HK-2 (cell line): ENCODE results near the gene AURKB.

Source experiments
- DNase-seq: peaks from one replicate; pipeline ENCODE4 v3.0.0-alpha.2; 2018; ENCODE audit not compliant: unreplicated experiment

Gene AURKB

DNA sequence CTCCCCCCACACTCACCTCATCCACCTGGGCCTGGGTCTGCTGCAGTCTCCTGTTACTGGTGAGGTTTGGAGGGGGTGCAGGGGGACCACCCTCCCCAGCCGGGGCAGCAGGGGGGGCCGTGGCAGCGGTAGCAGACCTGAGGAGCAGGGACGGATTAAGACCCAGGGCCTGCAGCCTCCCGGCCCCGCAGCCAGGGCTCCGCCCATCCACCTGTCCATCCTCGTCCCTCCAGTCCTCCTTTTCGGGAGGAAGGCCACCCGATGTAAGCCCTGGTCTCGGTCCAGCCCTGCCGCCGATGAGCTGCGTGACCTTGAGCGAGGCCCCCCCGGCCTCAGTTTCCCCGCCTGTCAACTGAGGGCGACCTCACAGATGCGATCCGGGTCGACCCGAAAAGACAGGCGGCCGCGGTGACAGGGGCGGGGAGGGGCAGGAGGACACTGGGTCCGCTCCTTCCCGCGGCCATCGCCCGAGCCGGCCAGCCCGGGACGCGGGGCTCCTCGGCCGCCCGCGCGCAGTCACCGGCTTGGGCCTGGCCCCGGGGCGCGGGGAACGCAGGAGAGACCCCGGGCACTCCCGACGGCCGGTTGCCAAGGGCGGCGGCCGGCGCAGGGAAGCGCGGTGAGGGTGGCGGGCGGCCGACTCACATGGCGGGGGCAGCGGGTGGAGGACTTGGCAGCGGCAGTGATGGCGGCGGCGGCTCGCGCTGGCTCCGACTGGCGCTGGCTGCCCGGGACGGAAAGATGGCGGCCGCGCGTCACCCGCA is 48.0 kb downstream of the AURKB start, which contains the start of gene VAMP2:
VAMP2 (minus strand) TSS at position 716 of the 764 bp plus-strand sequence; CDS start at position 647, 69 bp downstream.
- peak; percentile 54 for DNase-seq

DNA sequence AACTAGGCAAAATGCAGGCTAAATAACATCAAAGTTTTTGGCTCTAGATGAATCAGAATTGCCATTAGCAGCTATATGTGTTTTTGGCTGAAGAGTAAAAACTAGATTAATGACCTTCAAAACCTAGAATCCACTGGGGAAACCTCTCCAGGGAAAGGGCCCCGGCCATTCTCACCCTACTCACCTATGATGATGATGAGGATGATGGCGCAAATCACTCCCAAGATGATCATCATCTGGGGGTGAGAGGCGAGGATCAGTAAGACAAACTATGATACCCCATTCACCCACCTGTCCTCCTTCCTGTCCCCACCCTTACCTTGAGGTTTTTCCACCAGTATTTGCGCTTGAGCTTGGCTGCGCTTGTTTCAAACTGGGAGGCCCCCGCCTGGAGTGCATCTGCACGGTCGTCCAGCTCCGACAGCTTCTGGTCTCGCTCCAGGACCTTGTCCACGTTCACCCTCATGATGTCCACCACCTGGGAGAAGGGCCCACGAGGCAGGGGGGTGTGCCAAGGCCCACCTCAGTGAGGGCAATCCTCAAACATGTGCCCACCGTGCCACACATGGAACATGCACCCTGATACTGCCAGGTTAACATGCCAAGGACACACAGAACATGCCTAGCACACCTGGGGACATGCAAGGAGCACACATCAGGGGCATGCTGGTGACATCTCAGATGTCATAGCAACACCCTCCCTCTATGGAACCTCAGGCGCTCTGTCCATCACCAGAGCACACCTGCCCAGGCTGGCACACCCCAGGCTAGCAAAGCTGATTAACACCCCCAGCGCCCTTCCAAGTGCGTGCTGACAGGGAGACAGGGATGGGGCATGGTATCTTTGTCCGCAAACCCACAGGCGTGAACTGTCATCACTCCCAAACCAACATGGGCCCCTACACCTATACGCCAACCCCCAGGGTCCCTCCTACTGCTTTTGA is 48.8 kb downstream of the AURKB start:
- DNase-seq, result no peak

DNA sequence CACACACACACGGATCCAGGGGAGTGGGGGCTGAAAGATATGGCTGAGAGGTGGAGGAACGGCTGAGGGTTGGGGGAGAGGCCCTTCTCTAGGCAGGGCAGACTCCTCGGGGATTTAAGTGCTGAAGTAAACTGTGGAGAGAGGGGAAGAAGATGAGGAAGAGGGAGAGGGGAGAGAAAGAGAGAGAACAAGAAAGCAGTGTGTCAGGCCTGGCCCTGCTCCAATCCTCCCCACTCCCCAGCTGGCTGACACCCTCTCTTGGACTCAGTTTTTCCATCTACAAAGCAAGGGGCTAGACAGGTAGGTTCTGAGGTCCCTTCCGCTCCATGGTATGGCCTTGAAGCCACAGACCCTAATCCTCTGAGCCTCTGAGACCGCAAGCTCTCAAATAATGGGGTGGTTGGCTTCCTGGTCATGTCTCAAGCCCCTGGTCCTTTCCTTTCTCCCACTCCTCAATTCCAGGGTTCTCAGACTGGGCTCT is 49.6 kb downstream of the AURKB start:
- DNase-seq, result no peak

DNA sequence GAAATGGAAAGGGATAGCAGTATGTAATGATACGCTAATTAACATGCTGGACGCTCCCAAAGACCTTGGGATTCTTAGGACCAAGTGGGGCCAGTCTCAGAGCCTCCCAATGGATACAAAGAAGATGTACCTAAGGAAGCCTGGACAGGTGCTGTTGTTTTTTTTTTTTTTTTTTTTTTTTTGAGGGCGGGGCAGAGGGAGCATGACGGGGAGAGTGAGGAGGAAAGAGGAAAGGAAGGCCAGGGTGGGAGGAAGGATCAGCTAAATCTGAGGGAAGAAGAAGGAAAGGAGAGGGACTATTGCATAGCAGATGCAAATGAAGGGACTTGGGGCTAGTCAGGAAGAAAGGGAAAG is 50.2 kb downstream of the AURKB start:
- no peak for DNase-seq

DNA sequence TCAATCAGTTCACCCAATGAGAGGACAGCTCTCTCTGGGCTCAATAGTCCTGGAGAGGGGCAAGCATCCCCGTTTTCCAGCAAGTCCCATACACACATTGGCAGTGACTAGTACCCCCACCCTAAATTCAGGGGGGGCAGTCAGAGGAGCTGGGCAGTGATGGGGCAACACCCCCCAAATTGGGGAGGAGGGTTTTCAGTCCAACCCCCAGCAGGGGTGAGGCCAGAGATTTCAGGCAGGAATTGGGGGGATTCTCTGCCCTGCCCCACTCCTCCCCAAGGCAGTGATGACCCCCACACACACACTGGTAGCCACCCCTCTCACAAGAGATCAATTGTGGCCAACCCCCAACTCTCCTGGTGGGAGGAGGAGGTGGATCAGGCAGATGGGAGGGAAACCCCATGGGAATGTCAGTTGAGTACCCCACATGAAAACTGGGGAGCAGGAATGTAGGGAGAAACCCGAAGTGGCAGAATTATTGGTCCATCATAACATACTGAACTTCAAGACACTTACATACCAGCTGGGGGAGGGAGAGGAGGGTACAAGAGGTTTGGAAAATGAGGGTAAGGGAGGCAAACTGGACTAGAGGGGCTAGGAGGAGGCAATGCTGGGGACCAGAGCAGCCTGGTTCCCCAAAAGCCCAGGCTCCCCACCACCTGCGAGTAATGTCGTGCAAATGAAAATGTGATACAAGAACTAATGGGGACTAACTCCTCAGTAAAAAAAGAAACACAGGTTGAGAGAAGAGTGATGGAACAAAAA is 50.7 kb downstream of the AURKB start:
- no peak for DNase-seq

DNA sequence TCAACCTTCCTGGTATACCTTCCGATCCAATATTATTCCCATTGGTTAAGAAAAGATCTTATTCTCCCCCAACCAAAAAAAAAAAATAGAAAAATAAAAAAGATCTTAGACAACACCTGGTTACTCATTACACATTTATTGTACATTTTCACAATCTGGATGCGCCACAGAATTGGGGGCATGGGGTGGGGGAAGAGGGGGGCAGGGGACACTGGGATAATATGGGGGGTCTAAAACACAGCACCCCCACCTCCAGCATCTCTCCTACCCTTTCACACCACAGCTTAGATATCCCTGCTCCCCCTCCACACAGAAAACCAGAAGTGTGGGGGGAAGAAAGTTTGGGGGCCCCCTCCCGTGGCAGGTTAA is 51.4 kb downstream of the AURKB start:
- DNase-seq, result no peak

DNA sequence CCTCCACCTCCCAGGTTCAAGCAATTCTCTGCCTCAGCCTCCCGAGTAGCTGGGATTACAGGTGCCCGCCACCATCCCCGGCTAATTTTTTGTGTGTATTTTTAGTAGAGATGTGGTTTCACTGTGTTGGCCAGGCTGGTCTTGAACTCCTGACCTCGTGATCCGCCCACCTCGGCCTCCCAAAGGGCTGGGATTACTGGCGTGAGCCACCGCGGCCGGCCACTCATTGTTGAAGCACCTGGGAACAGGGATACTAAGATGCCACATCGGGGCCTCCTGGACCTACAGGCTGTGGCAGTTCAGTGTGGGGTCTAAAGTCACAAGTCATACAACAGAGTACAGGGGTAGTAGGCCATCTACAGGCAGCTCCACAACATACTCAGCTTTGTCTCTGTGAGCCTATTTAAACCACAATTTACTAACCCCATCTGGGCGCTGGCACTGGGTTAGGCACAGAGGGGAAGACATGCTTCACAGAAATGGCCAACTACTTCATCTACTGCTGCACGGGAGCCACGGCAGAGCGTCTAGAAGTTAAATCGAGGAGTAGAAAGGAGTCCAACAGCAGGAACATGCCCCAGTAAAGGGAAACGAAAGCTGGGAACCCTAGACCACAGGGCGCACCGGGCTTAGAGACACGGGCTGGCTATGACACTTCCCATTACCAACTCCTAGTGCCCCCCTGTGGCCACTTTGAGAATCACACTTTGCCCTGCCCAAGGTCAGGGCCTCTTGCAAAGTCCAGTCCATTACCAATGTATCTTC is 51.9 kb downstream of the AURKB start:
- peak; percentile 90 for DNase-seq

DNA sequence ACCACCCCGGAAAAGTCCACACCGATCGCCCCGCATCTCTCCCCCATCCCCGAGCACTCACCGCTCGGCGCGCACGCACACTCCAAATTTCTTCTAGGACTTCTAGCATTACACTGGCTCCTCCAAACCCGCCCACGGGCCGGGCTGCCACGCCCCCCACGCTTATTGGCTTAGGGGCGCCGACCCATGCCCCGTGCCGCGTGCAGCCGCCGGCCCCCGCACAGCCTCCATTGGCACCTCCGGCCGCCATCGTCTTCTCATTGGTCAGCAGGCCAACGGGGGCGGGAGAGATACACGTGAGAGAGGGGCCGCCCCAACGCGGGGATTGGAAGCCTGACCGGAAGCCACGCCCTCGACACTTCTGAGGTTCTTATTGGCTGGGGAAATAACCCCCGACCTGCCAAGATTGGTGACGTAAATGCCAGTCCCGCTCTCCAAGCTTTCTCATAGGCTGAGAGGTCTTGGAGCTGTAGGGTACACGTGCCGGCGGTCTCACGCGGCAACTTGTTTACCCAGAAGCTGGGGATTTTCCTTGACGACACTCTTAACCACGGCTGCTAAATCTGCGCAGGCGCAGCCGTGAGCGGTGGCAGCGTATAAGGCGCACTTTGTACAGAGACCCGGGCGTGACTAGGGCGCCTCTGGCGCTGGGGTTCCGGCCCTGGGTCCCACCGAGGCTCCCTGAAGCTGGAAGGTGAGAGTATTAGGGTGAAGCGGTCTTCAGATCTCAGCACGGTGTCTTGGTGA is 54.0 kb downstream of the AURKB start:
- DNase-seq, result peak; percentile 100

DNA sequence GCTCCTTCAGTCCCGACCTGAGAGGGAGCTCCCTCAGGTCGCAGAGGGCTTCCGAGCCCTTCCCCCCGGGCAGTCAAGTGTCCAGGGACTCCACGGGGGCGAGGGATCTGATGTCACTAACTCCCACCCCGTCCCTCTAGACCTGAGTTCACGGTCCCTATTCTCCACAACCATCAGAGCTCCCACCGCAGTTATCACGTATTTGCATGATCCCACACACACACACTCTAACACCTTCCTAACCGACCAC is 54.5 kb downstream of the AURKB start:
- no peak for DNase-seq

DNA sequence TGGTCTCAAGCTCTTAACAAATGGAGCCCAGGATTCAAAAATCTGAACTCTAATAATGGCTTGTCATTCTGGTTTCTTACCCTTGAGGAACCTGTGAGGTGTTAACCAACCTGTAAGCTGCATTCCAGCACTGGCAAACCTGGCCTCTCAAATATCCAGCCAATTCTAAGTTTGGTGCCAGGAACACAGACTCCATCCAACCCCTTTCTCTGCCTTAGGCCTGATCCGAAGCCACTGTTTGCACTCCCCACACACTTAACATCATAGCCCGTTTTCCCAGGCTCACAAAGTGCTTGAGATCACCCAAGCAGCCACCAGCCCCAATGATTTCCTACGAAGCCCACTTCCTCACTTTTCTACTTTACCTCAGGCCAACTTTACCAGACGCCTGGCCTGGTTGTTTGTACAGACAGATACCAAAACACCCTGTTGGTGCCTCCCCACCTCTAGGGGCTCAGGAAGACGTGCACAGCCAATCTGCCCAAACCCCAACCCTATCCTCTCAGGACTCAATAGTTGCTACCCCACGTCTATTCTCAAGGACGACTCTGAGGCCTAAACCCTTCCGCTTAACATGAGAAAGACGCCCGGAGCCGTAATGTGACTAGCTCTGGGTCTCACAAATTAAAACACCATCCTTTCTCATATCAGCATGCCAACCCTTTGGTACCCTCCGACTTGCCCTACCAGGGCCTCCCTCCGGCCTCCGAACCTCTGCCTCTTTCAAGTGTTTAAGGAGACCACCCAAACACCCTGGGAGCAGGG is 55.0 kb downstream of the AURKB start:
- DNase-seq, result no peak
